ENCODE results near the gene LHX1.
A peak's percentile ranks its signal among the peaks of the same experiment; 100 is the strongest.

LHX1 gene

GRCh38 chr17:36939052-36939801 is 2.0 kb downstream of the LHX1 start:
- DNase-seq: no peak

DNA sequence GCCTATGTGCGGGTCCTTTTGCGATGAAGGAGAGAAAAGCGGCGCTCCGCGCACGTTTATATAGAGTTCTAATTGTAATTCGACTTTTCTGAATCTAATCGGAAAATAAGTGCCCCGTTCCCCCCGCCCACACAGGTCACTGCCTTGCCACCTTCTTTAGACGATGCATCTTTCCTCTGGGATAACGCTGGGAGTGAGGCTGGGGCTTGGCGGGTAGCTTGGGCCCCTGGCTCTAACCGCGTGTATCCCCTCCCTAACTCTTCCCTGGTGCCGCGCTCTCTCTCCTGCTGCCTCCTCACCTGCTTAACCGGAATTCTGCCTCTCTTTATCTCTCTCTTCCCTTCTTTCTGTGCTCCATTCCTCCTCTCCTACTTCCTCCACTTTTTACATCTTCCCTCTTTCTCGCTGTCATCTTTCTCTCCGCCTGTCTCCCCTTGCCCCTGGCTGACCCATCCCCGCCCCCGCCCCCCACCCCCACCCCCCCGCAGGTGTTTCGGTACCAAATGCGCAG is 2.6 kb downstream of the LHX1 start:
- no peak for DNase-seq

- DNase-seq: peak; percentile 57
Measured at GRCh38 chr17:36940313-36941264, 3.3 kb downstream of the LHX1 start.

- no peak for DNase-seq
Measured at GRCh38 chr17:36941265-36942010, 4.2 kb downstream of the LHX1 start.

GRCh38 chr17:36942019-36942599 is 4.8 kb downstream of the LHX1 start:
- peak; percentile 36 for DNase-seq

GRCh38 chr17:36942631-36943125 is 5.4 kb downstream of the LHX1 start:
- DNase-seq: no peak

- DNase-seq: no peak
Measured at GRCh38 chr17:36943250-36944191, 6.2 kb downstream of the LHX1 start.

GRCh38 chr17:36944553-36944952 is 7.3 kb downstream of the LHX1 start:
- DNase-seq: no peak

- no peak for DNase-seq
Measured at GRCh38 chr17:36945140-36945539, 7.9 kb downstream of the LHX1 start.

DNA sequence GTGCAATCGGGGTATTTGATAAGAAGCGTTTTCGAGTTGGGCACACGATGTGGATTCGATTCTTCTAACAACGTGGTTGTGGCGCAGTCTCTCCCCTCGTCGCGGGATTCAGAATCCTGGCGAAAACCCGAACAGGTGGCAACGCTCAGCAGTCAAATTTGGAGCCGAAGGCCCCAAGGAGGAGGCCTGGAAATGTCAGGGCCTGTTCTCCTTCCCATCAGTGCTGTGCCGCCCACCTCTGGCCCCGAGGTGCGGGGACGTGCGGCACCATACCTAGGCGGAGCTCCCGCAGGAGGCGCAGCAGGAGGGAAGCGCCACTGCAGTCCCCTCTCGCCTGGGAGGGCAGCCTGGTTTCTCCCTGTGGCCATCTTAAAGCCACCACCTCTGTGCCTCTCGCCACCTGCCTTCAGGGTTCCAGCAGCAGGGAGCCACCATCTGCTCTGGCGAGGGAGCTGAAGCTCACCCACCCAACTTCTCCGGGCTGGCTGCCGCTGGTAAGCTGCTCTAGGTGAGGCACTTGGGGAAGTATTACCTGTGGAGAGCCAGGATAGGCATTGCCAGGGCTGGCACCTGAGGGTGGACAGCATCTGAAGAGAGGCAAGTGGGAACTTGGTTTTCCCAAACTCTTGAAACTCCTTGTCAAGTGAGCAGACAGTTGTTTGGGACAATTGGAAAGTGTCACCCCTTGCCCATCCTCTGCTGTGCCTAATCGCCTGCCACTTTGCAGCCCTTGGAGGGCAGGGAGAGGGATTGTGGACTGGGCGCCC is 8.9 kb downstream of the LHX1 start:
- peak; percentile 63 for DNase-seq

GRCh38 chr17:36946726-36947091 is 9.4 kb downstream of the LHX1 start:
- DNase-seq: no peak

- DNase-seq: peak; percentile 58
Measured at GRCh38 chr17:36947922-36948716, 10.8 kb downstream of the LHX1 start.

- peak; percentile 98 for DNase-seq
Measured at GRCh38 chr17:36948717-36949460, 11.6 kb downstream of the LHX1 start, which contains the start of gene AATF. Gene AATF, plus strand, starts transcription at chr17:36948954. Its CDS starts 172 bp downstream, at chr17:36949126.

- DNase-seq: peak; percentile 76
Measured at GRCh38 chr17:36949461-36949927, 12.2 kb downstream of the LHX1 start.

- no peak for DNase-seq
Measured at GRCh38 chr17:36950027-36950426, 12.8 kb downstream of the LHX1 start.

DNA sequence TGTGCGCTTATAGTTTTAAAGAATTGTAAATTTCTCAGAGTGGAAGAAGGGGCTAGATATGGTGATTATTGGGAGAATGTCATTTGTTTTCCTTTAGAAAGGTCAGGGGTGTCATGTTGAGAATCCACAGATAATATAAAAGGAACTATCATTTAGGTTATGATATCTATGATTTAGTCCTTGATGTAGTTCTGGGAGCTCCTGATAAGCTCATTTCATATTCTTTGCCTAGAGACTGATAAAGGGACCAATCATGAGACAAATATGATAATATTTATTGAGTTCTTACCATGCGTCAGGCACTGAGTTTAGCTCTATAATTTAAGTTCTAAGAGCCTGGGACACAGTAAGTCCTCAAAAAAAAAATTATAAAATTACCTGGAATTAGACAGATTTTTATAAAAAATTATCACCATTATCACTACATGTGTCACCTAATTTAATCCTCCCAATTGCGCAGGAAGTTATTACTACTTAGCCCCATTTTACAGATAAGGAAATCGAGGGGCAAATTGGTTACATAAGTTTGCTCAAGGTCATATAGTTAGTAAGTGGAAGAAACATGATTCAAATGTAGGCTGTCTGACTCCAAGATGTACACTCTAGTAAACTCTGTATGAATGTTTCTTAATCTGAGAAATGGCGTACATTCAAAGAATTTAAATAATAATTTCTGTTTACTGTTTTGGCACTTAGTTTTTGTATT is 14.0 kb downstream of the LHX1 start:
- DNase-seq: no peak

GRCh38 chr17:36971508-36971907 is 34.2 kb downstream of the LHX1 start:
- no peak for DNase-seq

DNA sequence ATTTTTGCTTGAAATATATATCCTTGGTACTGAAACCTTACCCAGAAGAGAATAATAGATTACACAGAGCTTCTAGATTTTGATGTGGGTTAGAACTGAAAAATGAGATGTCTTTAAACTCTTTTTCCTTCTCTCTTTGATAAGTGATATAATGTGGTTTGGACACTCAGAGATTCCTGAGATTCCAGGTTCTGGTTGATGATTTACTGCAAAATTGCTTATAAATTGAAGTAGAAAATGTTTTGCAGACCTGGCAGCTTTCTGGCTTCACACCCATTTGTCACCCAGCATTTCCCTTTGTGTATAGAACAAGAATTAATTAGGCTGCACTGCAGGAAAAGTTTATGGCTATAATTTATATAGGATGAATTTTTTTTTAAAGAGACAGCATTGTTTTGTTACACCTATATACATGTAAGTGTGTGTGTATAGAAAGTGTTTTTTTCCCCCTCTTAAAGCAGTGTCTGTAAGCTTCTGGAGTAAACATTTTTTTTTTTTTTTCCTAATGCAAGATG is 35.0 kb downstream of the LHX1 start:
- DNase-seq: no peak
